HEK293 (cell line): ENCODE results near the gene IST1.

Experiments
- CTCF ChIA-PET: fragments of 350-600 bp; formaldehyde crosslinking; extraction: SDS; loops from one replicate; lab custom pipeline; 2021; ENCODE audit warnings: antibody characterized with exemption; lab: Yijun Ruan, JAX
- POLR2A ChIA-PET: fragments of 300-600 bp; formaldehyde crosslinking; extraction: SDS; loops from one replicate; lab custom pipeline; 2020; ENCODE audit warnings: antibody characterized with exemption, inconsistent platforms; lab: Yijun Ruan, JAX
- H3K27ac ChIP-seq: fragments of 200-500 bp; sonication (Bioruptor generic); 2 replicates; pipeline ENCODE4 v1.5.1; 2014; ENCODE audit warnings: low read depth, low read length, control low read depth, inconsistent platforms; ENCODE audit errors: extremely low read depth
- H3K36me3 ChIP-seq, 2 experiments: fragments of 200-500 bp in 1 of 2; sonication (Bioruptor generic) in 1 of 2; 1 replicate in 1 of 2; 2 replicates in 1 of 2; pipeline ENCODE4 v1.5.1; 2014 to 2017; ENCODE audit warnings: inconsistent platforms in 2 of 2, low read length in 2 of 2; ENCODE audit not compliant: control insufficient read depth in 2 of 2, insufficient read depth in 1 of 2
- H3K4me1 ChIP-seq: fragments of 200-500 bp; sonication (Bioruptor generic); 2 replicates; pipeline ENCODE4 v1.5.1; 2014; ENCODE audit warnings: mild to moderate bottlenecking, low read length, inconsistent platforms; ENCODE audit not compliant: control insufficient read depth, insufficient read depth
- H3K4me3 ChIP-seq: 2 replicates; pipeline ENCODE4 v1.5.1; 2011; ENCODE audit warnings: low read depth, mild to moderate bottlenecking, control low read depth, low read length, moderate library complexity
- H3K9me3 ChIP-seq: fragments of 200-500 bp; sonication (Bioruptor generic); 2 replicates; pipeline ENCODE4 v1.5.1; 2014; ENCODE audit warnings: low read depth, low read length, inconsistent platforms; ENCODE audit not compliant: control insufficient read depth, insufficient read depth
- ATF2 ChIP-seq: fragments of 450-650 bp; formaldehyde crosslinking; IDR thresholded peaks from 2 replicates; pipeline ENCODE4 v1.5.1; 2016; ENCODE audit warnings: missing biosample characterization, missing genetic modification characterization, low read depth
- PRDM1 ChIP-seq: fragments of 450-650 bp; formaldehyde crosslinking; IDR thresholded peaks from 2 replicates; pipeline ENCODE4; 2016; ENCODE audit warnings: missing biosample characterization, missing genetic modification characterization
- PRDM10 ChIP-seq: fragments of 450-650 bp; formaldehyde crosslinking; IDR thresholded peaks from 2 replicates; pipeline ENCODE4 v1.5.1; 2016; ENCODE audit warnings: missing biosample characterization, missing genetic modification characterization
- SP3 ChIP-seq: fragments of 450-650 bp; formaldehyde crosslinking; IDR thresholded peaks from 2 replicates; pipeline ENCODE4 v1.5.1; 2016; ENCODE audit warnings: missing biosample characterization, missing genetic modification characterization
- ZBTB8A ChIP-seq: fragments of 450-650 bp; formaldehyde crosslinking; IDR thresholded peaks from 2 replicates; pipeline ENCODE4 v1.5.1; 2016; ENCODE audit warnings: missing biosample characterization, missing genetic modification characterization
- ZNF112 ChIP-seq: fragments of 450-650 bp; formaldehyde crosslinking; IDR thresholded peaks from 2 replicates; pipeline ENCODE4 v1.5.0; 2017; ENCODE audit warnings: missing biosample characterization, missing genetic modification characterization
- ZNF138 ChIP-seq: fragments of 450-650 bp; formaldehyde crosslinking; IDR thresholded peaks from 2 replicates; pipeline ENCODE4 v1.5.1; 2016; ENCODE audit warnings: missing biosample characterization, missing genetic modification characterization, borderline replicate concordance
- ZNF146 ChIP-seq: fragments of 450-650 bp; formaldehyde crosslinking; IDR thresholded peaks from 2 replicates; pipeline ENCODE4 v1.5.1; 2016; ENCODE audit warnings: missing biosample characterization, missing genetic modification characterization
- ZNF157 ChIP-seq: fragments of 450-650 bp; formaldehyde crosslinking; IDR thresholded peaks from 2 replicates; pipeline ENCODE4 v1.5.1; 2016; ENCODE audit warnings: missing biosample characterization, missing genetic modification characterization
- ZNF311 ChIP-seq: fragments of 450-650 bp; formaldehyde crosslinking; IDR thresholded peaks from 2 replicates; pipeline ENCODE4 v1.5.1; 2017; ENCODE audit warnings: missing biosample characterization, missing genetic modification characterization, borderline replicate concordance
- ZNF394 ChIP-seq: fragments of 450-650 bp; formaldehyde crosslinking; IDR thresholded peaks from 2 replicates; pipeline ENCODE4 v1.5.1; 2016; ENCODE audit warnings: missing biosample characterization, missing genetic modification characterization, mild to moderate bottlenecking, moderate library complexity, borderline replicate concordance
- ZNF558 ChIP-seq: fragments of 450-650 bp; formaldehyde crosslinking; IDR thresholded peaks from 2 replicates; pipeline ENCODE4 v1.5.1; 2016; ENCODE audit warnings: missing biosample characterization, missing genetic modification characterization
- ZNF623 ChIP-seq: fragments of 450-650 bp; formaldehyde crosslinking; IDR thresholded peaks from 2 replicates; pipeline ENCODE4 v1.5.1; 2016; ENCODE audit warnings: missing biosample characterization, missing genetic modification characterization
- ZNF639 ChIP-seq: fragments of 450-650 bp; formaldehyde crosslinking; IDR thresholded peaks from 2 replicates; pipeline ENCODE4 v1.5.1; 2016; ENCODE audit warnings: missing biosample characterization, missing genetic modification characterization
- ZNF670 ChIP-seq: fragments of 450-650 bp; formaldehyde crosslinking; IDR thresholded peaks from 2 replicates; pipeline ENCODE4 v1.5.1; 2016; ENCODE audit warnings: missing biosample characterization, missing genetic modification characterization, low read depth
- TF ChIP-seq, protein P1 (sequence below): fragments of 450-650 bp; formaldehyde crosslinking; IDR thresholded peaks from 2 replicates; pipeline ENCODE4 v1.5.1; 2017; ENCODE audit warnings: missing biosample characterization, missing genetic modification characterization
- TF ChIP-seq, protein P2 (sequence below): fragments of 450-650 bp; formaldehyde crosslinking; optimal IDR thresholded peaks from 2 replicates; pipeline ENCODE3; 2016; ENCODE audit warnings: missing biosample characterization, mild to moderate bottlenecking, missing genetic modification characterization
- TF ChIP-seq, protein P3 (sequence below): fragments of 450-650 bp; formaldehyde crosslinking; IDR thresholded peaks from 2 replicates; pipeline ENCODE4 v1.5.1; 2016; ENCODE audit warnings: missing biosample characterization, missing genetic modification characterization
- TF ChIP-seq, protein P4 (sequence below): fragments of 450-650 bp; formaldehyde crosslinking; IDR thresholded peaks from 2 replicates; pipeline ENCODE4 v1.5.1; 2016; ENCODE audit warnings: missing biosample characterization, missing genetic modification characterization
- TF ChIP-seq, protein P5 (sequence below): fragments of 450-650 bp; formaldehyde crosslinking; IDR thresholded peaks from 2 replicates; pipeline ENCODE4 v1.5.1; 2016; ENCODE audit warnings: missing biosample characterization, missing genetic modification characterization

The IST1 gene

GRCh38 chr16:71972356-71972755 is 77.0 kb downstream of the IST1 start:
- Histone ChIP-seq H3K27ac (no peak overlapping the region), H3K36me3 (no peaks in the 10 kb centered on the region), H3K9me3 (no peaks in the 10 kb centered on the region), H3K4me1 (no peaks in the 10 kb centered on the region), H3K4me3 (no peak overlapping the region)
- CTCF ChIA-PET = no interaction called here
- POLR2A ChIA-PET = no interaction called here
- TF ChIP-seq ZNF394 (tag by site-specific recombination) (no peak), ZNF157 (tag by site-specific recombination) (no peak)

- no peaks in the 10 kb centered on the region for H3K9me3 ChIP-seq
- H3K36me3 ChIP-seq = no peaks in the 10 kb centered on the region
- POLR2A ChIA-PET = no interaction called here
- no peak overlapping the region for H3K4me3 ChIP-seq
- no peak overlapping the region for H3K27ac ChIP-seq
- CTCF ChIA-PET = interaction anchor here (0.6 kb wide), 1 partner anchor 10 kb away, joined by 3 read pairs; no protein-coding TSS in a partner anchor
- no peaks in the 10 kb centered on the region for H3K4me1 ChIP-seq
- TF ChIP-seq ZNF112 (tag by site-specific recombination) = no peak
- no peak for TF ChIP-seq ZNF558 (tag by site-specific recombination)
- no peak for TF ChIP-seq ZNF311 (tag by site-specific recombination)
- TF ChIP-seq ZNF623 (tag by site-specific recombination) = no peak
- TF ChIP-seq, protein P1, sequence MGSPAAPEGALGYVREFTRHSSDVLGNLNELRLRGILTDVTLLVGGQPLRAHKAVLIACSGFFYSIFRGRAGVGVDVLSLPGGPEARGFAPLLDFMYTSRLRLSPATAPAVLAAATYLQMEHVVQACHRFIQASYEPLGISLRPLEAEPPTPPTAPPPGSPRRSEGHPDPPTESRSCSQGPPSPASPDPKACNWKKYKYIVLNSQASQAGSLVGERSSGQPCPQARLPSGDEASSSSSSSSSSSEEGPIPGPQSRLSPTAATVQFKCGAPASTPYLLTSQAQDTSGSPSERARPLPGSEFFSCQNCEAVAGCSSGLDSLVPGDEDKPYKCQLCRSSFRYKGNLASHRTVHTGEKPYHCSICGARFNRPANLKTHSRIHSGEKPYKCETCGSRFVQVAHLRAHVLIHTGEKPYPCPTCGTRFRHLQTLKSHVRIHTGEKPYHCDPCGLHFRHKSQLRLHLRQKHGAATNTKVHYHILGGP (tag by site-specific recombination) = no peak
- TF ChIP-seq, protein P2, sequence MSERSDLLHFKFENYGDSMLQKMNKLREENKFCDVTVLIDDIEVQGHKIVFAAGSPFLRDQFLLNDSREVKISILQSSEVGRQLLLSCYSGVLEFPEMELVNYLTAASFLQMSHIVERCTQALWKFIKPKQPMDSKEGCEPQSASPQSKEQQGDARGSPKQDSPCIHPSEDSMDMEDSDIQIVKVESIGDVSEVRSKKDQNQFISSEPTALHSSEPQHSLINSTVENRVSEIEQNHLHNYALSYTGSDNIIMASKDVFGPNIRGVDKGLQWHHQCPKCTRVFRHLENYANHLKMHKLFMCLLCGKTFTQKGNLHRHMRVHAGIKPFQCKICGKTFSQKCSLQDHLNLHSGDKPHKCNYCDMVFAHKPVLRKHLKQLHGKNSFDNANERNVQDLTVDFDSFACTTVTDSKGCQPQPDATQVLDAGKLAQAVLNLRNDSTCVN (tag by site-specific recombination) = no peak
- no peak for TF ChIP-seq ZNF138 (tag by site-specific recombination)
- no peak for TF ChIP-seq SP3
- no peak for TF ChIP-seq ZNF670 (tag by site-specific recombination)
- TF ChIP-seq, protein P3, sequence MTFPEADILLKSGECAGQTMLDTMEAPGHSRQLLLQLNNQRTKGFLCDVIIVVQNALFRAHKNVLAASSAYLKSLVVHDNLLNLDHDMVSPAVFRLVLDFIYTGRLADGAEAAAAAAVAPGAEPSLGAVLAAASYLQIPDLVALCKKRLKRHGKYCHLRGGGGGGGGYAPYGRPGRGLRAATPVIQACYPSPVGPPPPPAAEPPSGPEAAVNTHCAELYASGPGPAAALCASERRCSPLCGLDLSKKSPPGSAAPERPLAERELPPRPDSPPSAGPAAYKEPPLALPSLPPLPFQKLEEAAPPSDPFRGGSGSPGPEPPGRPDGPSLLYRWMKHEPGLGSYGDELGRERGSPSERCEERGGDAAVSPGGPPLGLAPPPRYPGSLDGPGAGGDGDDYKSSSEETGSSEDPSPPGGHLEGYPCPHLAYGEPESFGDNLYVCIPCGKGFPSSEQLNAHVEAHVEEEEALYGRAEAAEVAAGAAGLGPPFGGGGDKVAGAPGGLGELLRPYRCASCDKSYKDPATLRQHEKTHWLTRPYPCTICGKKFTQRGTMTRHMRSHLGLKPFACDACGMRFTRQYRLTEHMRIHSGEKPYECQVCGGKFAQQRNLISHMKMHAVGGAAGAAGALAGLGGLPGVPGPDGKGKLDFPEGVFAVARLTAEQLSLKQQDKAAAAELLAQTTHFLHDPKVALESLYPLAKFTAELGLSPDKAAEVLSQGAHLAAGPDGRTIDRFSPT (tag by site-specific recombination) = no peak
- TF ChIP-seq ZNF639 (tag by site-specific recombination) = no peak
- TF ChIP-seq PRDM1 = no peak
- TF ChIP-seq, protein P4, sequence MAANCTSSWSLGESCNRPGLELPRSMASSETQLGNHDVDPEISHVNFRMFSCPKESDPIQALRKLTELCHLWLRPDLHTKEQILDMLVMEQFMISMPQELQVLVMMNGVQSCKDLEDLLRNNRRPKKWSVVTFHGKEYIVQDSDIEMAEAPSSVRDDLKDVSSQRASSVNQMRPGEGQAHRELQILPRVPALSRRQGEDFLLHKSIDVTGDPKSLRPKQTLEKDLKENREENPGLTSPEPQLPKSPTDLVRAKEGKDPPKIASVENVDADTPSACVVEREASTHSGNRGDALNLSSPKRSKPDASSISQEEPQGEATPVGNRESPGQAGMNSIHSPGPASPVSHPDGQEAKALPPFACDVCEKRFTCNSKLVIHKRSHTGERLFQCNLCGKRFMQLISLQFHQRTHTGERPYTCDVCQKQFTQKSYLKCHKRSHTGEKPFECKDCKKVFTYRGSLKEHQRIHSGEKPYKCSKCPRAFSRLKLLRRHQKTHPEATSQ = no peak
- no peak for TF ChIP-seq PRDM10 (tag by site-specific recombination)
- TF ChIP-seq ZNF146 (tag by site-specific recombination) = no peak
- no peak for TF ChIP-seq ZBTB8A (tag by site-specific recombination)
- TF ChIP-seq, protein P5, sequence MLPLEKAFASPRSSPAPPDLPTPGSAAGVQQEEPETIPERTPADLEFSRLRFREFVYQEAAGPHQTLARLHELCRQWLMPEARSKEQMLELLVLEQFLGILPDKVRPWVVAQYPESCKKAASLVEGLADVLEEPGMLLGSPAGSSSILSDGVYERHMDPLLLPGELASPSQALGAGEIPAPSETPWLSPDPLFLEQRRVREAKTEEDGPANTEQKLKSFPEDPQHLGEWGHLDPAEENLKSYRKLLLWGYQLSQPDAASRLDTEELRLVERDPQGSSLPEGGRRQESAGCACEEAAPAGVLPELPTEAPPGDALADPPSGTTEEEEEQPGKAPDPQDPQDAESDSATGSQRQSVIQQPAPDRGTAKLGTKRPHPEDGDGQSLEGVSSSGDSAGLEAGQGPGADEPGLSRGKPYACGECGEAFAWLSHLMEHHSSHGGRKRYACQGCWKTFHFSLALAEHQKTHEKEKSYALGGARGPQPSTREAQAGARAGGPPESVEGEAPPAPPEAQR (tag by site-specific recombination) = no peak
- no peak for TF ChIP-seq ATF2 (tag by site-specific recombination)
Observed at GRCh38 chr16:71973001-71973400, 77.7 kb downstream of the IST1 start.
